Muscle layer of colon (tissue), 2 donors: ENCODE results near the gene EPB41L2.
A peak's percentile ranks its signal among the peaks of the same experiment; 100 is the strongest.

Experiments
- H3K27ac ChIP-seq: one replicate; pipeline ENCODE4 v1.7.0; 2013; ENCODE audit warnings: low read depth, mild to moderate bottlenecking, low read length, moderate library complexity
- H3K27me3 ChIP-seq, 2 donors: one replicate each; pipeline ENCODE4 v1.7.0; 2013; ENCODE audit warnings: low read length in 2 of 2, mild to moderate bottlenecking in 2 of 2; ENCODE audit not compliant: insufficient read depth in 2 of 2, control insufficient read depth in 1 of 2
- H3K36me3 ChIP-seq: one replicate; pipeline ENCODE4 v1.7.0; 2013; ENCODE audit warnings: mild to moderate bottlenecking, low read length; ENCODE audit not compliant: insufficient read depth
- H3K4me1 ChIP-seq: one replicate; pipeline ENCODE4 v1.7.0; 2013; ENCODE audit warnings: mild to moderate bottlenecking, low read length; ENCODE audit not compliant: insufficient read depth
- H3K4me3 ChIP-seq, 2 donors: one replicate each; pipeline ENCODE4 v1.7.0; 2013; ENCODE audit warnings: low read length in 2 of 2, low read depth in 1 of 2, mild to moderate bottlenecking in 1 of 2, moderate library complexity in 1 of 2
- H3K9ac ChIP-seq: one replicate; pipeline ENCODE4 v1.7.0; 2013; ENCODE audit warnings: low read length
- H3K9me3 ChIP-seq: one replicate; pipeline ENCODE4 v1.7.0; 2013; ENCODE audit warnings: mild to moderate bottlenecking, low read length
- donor health status: abdominal sarcoma.
- donor health status: Adenocarcinoma of cecum.

EPB41L2 gene

DNA sequence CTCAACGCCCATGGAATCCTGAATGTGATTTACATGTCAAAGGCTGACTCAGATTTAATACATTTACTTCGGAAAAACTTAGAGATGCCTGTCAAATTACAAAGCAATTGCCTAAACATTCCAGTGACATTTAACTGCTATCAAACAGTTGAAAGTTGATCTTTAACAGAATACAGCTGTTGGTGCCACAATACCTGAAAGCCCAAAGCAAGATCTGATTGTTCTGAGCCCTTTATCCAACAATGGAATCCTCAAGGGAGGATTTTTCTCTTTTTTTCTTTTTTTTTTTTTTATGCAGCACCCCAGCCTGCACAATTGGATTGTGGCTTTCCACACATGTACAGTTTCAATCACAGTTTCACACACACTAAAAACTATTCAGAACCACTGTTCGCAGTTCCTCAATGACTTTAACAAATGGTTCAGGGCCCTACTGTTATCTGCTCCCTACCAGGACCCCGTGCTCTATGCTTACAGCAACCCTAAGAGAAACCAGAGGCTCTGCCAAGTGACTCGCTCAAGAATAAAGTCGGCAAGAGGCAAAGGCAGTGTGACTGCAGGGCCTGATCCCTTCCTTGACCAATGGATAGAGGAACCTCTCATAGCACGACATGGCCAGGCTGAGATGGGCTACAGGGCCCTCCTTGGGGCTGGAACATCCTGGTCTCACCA is 33.3 kb downstream of the EPB41L2 start:
- Histone ChIP-seq H3K9me3 (no peaks in the 10 kb centered on the region), H3K9ac (no peak overlapping the region), H3K27me3 (no peaks in the 10 kb centered on the region), H3K4me3 (no peak overlapping the region), H3K27ac (no peak overlapping the region), H3K4me1 (peaks cover 6% of the 10 kb centered on the region), H3K36me3 (no peaks in the 10 kb centered on the region)

DNA sequence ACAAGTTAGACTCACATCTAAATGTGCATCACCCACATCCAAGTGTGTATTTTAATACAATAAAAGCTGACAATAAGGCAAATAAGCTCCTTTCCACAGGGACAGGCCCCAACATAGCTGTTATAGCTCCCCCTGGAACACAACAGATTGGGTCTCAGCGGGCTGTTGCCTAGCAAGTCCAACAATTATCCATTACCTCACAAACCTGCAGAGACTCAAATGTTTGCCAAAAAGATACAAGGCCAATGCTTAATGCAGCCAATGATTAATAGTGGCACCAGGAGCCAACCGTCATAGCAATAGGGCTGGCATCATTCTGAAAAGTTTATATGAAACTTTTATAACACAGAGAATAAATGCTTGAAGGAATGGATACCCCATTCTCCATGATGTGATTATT is 35.7 kb downstream of the EPB41L2 start:
- Histone ChIP-seq H3K4me1 (peaks cover 15% of the 10 kb centered on the region), H3K9ac (no peak overlapping the region), H3K36me3 (no peaks in the 10 kb centered on the region), H3K27ac (no peak overlapping the region), H3K9me3 (no peaks in the 10 kb centered on the region), H3K4me3 (no peak overlapping the region), H3K27me3 (no peaks in the 10 kb centered on the region)

DNA sequence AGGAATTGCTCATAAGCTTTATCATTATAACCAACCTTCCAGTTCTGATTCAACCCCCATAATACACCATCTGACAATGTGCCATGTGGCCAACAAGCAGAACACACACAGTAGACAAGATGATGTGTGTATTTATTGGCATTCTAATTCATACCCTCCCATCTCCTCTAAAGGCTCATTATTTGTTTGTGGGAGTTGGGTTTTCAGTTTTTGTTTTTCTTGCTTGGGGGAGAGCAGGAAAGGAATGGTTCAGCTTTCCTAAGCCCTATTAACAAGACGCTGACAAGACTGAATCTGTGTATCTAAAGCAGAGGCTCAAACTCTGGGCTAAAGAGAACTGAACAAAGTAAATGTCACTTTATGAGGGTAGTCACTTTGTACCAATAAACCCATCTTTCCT is 36.8 kb downstream of the EPB41L2 start:
- H3K27ac ChIP-seq = no peak overlapping the region
- H3K9ac ChIP-seq = no peak overlapping the region
- H3K4me3 ChIP-seq = no peak overlapping the region
- no peaks in the 10 kb centered on the region for H3K36me3 ChIP-seq
- peaks cover 15% of the 10 kb centered on the region for H3K4me1 ChIP-seq
- H3K9me3 ChIP-seq = no peaks in the 10 kb centered on the region
- H3K27me3 ChIP-seq = no peaks in the 10 kb centered on the region

- no peak overlapping the region for H3K9ac ChIP-seq
- H3K27ac ChIP-seq = no peak overlapping the region
- no peak overlapping the region for H3K4me3 ChIP-seq
- H3K36me3 ChIP-seq = no peaks in the 10 kb centered on the region
- H3K9me3 ChIP-seq = no peaks in the 10 kb centered on the region
- peaks cover 15% of the 10 kb centered on the region for H3K4me1 ChIP-seq
- H3K27me3 ChIP-seq = no peaks in the 10 kb centered on the region
Measured at GRCh38 chr6:131024565-131024964, 38.5 kb downstream of the EPB41L2 start.

DNA sequence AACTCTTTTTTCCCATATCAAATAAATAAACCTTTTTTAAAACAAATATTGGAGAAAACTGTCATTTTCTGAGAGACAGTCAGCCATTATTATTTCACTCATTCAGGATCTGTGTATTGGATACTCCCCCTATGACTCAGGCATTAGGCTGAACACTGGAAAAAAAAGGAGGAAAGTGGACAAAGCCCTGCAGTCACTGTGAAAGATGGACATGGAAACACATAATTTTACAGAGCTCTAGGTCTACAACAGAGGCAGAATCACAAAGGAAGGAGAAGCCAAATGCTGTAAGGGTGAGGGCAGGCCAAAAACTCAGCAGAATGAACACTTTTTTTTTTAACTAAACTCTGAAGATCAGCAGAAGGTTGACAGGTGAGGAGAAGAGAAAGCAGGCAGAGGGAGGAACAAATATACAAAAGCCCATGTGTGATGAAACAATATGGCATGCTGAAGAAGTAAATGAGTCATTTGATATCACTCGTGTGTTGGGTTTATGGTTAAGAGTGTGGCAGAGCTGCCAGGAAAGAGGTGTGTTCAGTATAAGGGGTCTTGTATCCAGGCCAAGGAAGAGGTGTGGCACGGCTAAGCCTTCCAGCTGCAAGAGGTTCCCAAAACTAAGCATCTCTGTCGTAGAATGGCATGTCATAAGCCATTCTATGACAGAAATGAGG is 39.1 kb downstream of the EPB41L2 start:
- Histone ChIP-seq H3K9ac (no peak overlapping the region), H3K27ac (no peak overlapping the region), H3K4me1 (peaks cover 15% of the 10 kb centered on the region), H3K4me3 (no peak overlapping the region), H3K9me3 (no peaks in the 10 kb centered on the region), H3K36me3 (no peaks in the 10 kb centered on the region), H3K27me3 (no peaks in the 10 kb centered on the region)

DNA sequence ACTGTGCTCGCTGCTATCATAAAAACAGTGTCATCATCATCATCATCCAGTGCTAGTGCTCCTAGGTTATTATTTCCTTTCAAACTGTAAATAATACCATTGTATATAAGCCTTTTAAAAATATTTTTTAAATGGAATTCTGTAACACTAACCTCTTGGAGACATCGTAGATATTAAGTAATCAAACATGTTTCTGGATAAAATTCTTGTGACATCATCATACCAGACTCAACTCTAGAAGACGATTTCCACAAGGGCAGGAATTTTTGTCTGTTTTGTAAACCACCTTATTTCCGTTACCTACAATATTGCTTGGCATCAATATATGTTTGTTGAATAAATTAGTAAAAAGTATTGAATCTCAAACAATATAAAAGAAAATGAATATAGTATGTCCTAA is 40.4 kb downstream of the EPB41L2 start:
- Histone ChIP-seq H3K9me3 (no peaks in the 10 kb centered on the region), H3K36me3 (no peaks in the 10 kb centered on the region), H3K9ac (no peak overlapping the region), H3K27me3 (no peaks in the 10 kb centered on the region), H3K4me3 (no peak overlapping the region), H3K4me1 (peaks cover 15% of the 10 kb centered on the region), H3K27ac (no peak overlapping the region)

DNA sequence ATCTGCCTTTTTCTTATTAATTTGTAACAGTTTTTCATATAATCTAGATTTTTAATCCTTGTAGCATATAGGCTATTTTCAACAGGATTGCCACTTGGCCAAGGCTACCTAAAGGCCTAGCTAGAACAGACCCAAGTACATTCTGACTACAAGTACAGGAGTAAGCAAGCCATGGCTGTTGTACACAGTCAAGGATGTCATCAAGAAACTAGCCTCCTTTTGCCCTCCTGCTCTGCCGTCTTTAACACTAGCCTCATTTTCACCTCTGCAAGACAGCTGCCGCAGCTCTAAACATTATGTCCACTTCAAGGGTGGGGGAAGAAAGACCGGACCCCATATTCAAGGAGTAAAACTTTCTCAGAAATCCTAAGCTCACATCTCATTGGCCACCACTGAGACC is 45.1 kb downstream of the EPB41L2 start:
- Histone ChIP-seq H3K4me3 (no peak overlapping the region), H3K4me1 (peaks cover 37% of the 10 kb centered on the region), H3K36me3 (no peaks in the 10 kb centered on the region), H3K27ac (no peak overlapping the region), H3K27me3 (no peaks in the 10 kb centered on the region), H3K9ac (no peak overlapping the region), H3K9me3 (no peaks in the 10 kb centered on the region)

DNA sequence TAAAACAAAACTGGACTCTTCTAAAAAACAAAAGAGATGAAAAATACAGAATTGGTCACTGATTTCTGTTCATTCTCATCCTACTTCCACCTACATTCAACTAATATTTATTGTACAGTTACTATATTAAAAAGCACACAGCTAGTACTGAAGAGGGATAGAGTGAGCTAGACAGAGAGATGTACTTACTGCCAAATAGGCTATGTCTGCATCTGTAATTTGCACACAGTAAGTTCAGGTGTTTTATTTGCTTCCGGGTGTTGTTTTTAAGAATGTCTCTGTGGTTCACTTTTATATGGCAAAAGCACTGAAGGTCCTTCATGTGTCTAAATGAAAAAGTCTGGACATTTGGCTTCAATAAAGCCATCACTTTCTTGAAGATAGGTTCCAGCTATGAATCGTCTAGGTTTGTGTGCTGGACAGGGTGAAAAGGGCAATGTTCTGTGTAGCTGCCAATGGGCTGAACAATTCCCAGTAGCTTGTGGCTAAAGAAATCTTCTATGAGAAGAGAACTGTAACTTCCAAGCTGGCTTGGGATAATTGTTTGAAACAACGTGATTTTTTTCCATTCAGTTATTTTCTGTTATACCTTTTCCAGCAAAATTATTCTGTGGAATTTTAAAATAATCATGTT is 47.3 kb downstream of the EPB41L2 start:
- Histone ChIP-seq H3K27me3 (no peaks in the 10 kb centered on the region), H3K27ac (no peak overlapping the region), H3K9ac (peak overlapping the region; percentile 1)

DNA sequence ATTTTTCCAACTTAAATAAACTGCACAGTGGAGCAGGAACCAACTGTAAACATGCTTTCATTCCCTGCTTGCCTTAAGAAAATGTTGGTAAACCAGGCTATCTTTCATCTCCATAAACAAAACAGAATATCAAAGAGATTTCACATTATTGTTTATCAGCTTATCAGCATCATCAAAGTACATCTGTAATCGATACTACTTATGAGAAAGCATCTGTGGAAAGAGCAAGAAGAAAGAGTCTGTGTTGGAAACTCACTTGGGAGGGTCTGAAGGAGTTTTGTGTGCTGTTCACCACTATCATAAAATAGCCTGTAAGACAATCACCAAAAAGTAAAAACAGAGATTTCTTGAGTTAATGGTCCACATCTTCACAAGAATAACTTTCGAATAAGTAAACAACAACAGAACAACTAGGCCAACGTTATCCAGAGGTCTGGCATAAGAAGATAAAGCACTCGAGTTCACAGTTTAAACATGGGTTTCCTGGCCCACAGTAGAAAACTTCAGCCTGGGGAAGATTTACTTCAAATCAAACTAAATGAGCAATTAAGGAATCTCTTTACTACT is 47.9 kb downstream of the EPB41L2 start:
- no peaks in the 10 kb centered on the region for H3K9me3 ChIP-seq
- H3K27me3 ChIP-seq = no peaks in the 10 kb centered on the region
- peak overlapping the region; percentile 1 for H3K9ac ChIP-seq
- H3K4me3 ChIP-seq = no peak overlapping the region
- no peak overlapping the region for H3K27ac ChIP-seq
- no peaks in the 10 kb centered on the region for H3K36me3 ChIP-seq
- peaks cover 37% of the 10 kb centered on the region for H3K4me1 ChIP-seq

More for the DNA sequence above, 47.3 kb downstream of the EPB41L2 start:
- no peak overlapping the region for H3K4me3 ChIP-seq
- H3K9me3 ChIP-seq = no peaks in the 10 kb centered on the region
- H3K36me3 ChIP-seq = no peaks in the 10 kb centered on the region
- H3K4me1 ChIP-seq = peaks cover 37% of the 10 kb centered on the region

- Histone ChIP-seq H3K27ac (peak overlapping the region; percentile 25), H3K9ac (no peak overlapping the region), H3K4me3 (peak overlapping the region in 1 of 2 donors; percentile 19)
Measured at GRCh38 chr6:131014080-131014776, 48.8 kb downstream of the EPB41L2 start.

GRCh38 chr6:131013495-131013894 is 49.5 kb downstream of the EPB41L2 start:
- Histone ChIP-seq H3K9ac (no peak overlapping the region), H3K27me3 (no peaks in the 10 kb centered on the region), H3K9me3 (no peaks in the 10 kb centered on the region), H3K27ac (peak overlapping the region; percentile 25), H3K4me3 (peak overlapping the region in 1 of 2 donors; percentile 19), H3K36me3 (no peaks in the 10 kb centered on the region), H3K4me1 (peaks cover 37% of the 10 kb centered on the region)

More at GRCh38 chr6:131014080-131014776, 48.8 kb downstream of the EPB41L2 start:
- H3K9me3 ChIP-seq = no peaks in the 10 kb centered on the region
- no peaks in the 10 kb centered on the region for H3K27me3 ChIP-seq
- H3K4me1 ChIP-seq = peaks cover 37% of the 10 kb centered on the region
- H3K36me3 ChIP-seq = no peaks in the 10 kb centered on the region
